GM10266 (cell line): Measurements from ENCODE around the gene MAP3K5.

Source experiments
- DNase-seq: peaks from one replicate; pipeline ENCODE4 v3.0.0; 2012; ENCODE audit errors: extremely low spot score
- TF ChIP-seq, protein P1 (sequence below): IDR thresholded peaks from 2 replicates; pipeline ENCODE4 v1.5.1; 2012; ENCODE audit warnings: mild to moderate bottlenecking, low read depth; ENCODE audit not compliant: control insufficient read depth, insufficient read depth; ENCODE audit errors: missing control alignments

Gene MAP3K5

GRCh38 chr6:136548582-136549299, 243.5 kb downstream of the MAP3K5 start:
- DNase-seq, result no peak
- TF ChIP-seq, protein P1, sequence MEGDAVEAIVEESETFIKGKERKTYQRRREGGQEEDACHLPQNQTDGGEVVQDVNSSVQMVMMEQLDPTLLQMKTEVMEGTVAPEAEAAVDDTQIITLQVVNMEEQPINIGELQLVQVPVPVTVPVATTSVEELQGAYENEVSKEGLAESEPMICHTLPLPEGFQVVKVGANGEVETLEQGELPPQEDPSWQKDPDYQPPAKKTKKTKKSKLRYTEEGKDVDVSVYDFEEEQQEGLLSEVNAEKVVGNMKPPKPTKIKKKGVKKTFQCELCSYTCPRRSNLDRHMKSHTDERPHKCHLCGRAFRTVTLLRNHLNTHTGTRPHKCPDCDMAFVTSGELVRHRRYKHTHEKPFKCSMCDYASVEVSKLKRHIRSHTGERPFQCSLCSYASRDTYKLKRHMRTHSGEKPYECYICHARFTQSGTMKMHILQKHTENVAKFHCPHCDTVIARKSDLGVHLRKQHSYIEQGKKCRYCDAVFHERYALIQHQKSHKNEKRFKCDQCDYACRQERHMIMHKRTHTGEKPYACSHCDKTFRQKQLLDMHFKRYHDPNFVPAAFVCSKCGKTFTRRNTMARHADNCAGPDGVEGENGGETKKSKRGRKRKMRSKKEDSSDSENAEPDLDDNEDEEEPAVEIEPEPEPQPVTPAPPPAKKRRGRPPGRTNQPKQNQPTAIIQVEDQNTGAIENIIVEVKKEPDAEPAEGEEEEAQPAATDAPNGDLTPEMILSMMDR, result no peak

DNA sequence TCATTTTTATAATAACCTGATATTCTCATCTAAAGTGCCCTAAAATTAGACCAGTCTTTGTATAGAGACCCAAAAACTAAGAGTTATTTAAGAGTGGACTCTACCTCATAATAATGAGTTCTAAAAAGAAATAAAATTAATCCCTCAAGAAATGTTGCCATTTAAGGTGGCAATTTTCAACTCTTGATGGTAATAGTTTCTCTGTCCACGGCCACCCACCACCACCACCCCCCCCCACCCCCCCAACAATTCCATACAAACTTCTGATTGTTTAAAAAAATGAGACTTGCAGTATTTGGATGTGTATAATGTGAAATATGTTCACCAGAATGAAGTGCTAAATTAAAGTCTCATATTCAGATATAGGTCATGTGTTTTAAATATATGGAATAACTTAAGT, 244.4 kb downstream of the MAP3K5 start:
- TF ChIP-seq, protein P1, result no peak
- no peak for DNase-seq

- TF ChIP-seq, protein P1, result peak; percentile 33
- DNase-seq, result peak; percentile 27
These were observed 244.9 kb downstream of the MAP3K5 start for GRCh38 chr6:136547336-136547735.

DNA sequence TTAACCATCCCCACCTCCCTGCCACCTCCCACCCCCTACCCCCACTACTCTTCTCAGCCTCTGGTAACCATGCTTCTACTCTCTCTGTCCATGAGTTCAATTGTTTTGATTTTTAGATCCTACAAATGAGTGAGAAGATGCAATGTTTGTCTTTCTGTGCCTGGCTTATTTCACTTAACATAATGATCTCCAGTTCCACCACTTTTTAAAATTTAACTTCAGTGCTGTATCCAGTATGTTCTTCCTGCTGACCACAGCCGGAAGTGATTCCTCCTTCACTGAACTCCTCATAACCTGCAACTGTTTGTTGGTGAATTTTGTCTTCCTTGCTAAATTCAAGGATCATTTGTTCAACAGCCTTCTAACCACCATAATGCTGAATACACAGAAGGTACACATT, 245.9 kb downstream of the MAP3K5 start:
- no peak for DNase-seq
- TF ChIP-seq, protein P1, result no peak

- DNase-seq, result no peak
- TF ChIP-seq, protein P1, result no peak
These were observed 248.0 kb downstream of the MAP3K5 start for GRCh38 chr6:136544326-136544725.

DNA sequence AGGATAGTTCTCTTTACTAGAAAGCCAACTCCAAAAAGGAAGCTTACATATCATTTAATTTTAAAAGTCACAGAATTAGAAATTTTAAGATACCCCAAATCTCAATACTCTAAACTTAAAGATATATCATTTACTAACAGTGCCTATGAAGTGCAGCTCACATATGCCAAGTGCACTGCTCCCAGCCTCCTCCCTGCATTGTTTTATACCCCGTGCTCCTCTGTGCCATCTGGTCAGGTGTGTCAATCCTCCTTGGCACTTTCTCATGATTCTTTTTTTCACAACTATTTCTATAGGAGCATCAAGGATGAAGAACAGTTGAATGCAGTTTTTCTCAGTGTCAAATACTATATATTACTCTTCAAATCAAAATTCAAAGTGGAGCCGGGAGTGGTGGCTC, 250.9 kb downstream of the MAP3K5 start:
- TF ChIP-seq, protein P1, result no peak
- DNase-seq, result no peak

DNA sequence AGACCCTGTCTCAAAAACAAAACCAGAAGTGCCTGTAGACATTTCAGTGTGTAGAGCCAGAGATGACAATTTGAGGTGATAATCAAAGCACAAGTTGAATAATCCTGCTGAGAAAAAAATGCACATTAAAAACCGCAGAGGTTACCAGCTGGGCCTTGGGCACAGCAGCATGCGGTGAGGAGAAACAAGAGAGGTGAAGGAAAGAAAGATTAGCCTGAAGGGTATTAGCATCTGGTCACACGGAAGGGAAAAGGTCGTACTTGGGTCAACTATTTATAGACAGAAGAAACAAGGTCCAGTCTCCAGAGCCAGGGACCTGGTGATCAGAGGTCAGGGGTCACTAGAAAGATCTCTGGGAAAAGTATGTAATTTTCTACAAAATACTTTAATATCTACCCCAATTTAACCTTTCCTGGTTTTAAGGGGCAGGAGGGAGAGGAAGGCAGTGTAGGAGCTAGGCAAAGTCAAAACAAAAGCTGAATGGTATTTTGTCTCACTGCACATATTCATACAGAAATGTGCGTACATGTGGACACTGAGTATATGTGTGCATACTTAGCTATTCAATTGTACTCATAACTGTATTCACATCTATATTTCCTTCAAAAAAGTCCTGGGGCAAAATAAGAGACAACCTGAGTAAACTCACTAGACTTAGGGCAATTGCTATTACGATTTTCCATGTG, 252.2 kb downstream of the MAP3K5 start:
- no peak for DNase-seq
- TF ChIP-seq, protein P1, result no peak
